Astrocyte (in vitro differentiated cells and primary cell): ENCODE results near the gene MORN1.

Experiments
- CTCF ChIP-seq: IDR thresholded peaks from 2 replicates; pipeline ENCODE4 v1.5.1; 2011; ENCODE audit warnings: low read depth, mild to moderate bottlenecking, inconsistent platforms, low read length, moderate library complexity; ENCODE audit not compliant: insufficient read depth
- EZH2 ChIP-seq: IDR thresholded peaks from 2 replicates; pipeline ENCODE4 v1.6.1; 2012; ENCODE audit warnings: mild to moderate bottlenecking, low read length, inconsistent platforms; ENCODE audit not compliant: insufficient read depth

DNA sequence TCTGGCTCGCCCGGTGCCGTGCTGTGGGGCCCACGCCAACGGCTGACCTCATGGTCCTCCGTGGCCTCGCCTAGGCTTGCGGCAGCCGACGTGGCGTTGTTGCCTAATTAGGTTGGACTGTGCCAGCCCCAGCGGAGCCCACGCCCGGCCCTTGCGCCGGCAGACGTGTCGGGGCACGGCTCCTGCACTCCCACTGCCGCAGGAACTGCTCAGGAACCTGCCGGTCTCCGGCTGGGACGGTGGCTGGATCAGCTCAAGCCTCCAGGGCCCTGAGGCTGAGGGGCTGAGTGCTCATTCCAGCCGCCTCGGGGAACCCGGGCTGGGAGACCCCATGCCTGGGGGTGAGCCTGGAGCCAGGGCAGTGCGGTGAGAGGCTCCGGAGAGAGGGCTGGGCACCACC, 37.1 kb upstream of the MORN1 start:
- TF ChIP-seq CTCF (no peak), EZH2 (no peak)
